ENCODE measurements around the gene PGC.

DNA sequence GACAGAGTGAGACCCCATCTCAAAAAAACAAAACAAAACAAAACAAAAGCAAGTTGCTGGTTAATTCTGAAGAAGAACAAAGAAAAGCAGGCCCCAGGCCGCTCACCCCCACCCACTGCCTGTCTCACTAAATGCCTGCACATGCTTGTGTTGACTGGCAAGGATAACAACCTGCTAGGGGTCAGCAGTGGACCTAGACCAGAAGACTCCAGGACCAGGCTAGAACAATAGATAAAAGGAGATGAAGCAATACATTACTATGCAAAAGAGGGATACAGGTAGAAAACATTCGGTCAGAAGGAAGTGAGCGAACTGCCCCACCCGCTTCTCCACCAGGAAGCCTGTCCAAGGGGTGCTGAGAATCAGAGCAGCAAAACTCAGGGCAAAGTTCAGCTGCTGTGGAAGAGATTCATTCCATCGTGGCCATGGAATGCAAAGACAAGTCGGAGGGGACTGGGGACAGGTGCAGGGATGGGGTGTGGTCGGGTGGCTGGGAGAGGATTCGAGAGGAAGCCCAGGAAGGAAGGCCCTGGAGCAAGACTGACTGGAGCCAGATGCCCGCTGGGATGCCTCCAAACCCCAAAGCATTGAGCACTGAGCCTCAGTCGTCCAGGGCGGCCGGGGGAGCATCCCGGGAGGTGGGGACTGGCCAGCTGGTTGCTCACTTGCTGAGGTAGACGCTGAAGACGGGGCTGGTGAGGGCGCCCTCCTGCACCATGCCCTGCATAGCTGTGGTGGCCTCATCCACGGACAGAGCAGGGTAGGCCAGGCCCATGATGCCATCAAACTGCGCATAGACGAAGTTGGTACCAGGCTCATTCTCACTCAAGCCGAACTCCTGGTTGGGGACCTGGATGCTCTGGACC lies 5.3 kb downstream of the PGC start:
- no peak for TF ChIP-seq POLR2A (IDR thresholded peaks at IDR 0.05; ENCODE audit: low read depth, low read length)
- TF ChIP-seq POLR2AphosphoS5 (IDR thresholded peaks at IDR 0.05; ENCODE audit: low read depth, low read length): no peak
- TF ChIP-seq TAF1 (IDR thresholded peaks at IDR 0.05; ENCODE audit: borderline replicate concordance, low read depth, low read length): no peak

All from GM12892 (cell line).